Neural crest cell (in vitro differentiated cells): ENCODE results near the gene SDK1. TPM values are rescaled to one million over a fixed set of nuclear protein-coding genes. Genes with fewer than 3 reads are reported as not detected.

ENCODE experiments used
- DNase-seq: peaks from one replicate; pipeline ENCODE4 v3.0.0; 2021; ENCODE audit warnings: low read depth, mixed read lengths, low spot score
- H3K27ac Mint-ChIP-seq: one replicate; pipeline ENCODE4 v1.8.0; 2021; ENCODE audit warnings: mild to moderate bottlenecking, mixed read lengths; ENCODE audit not compliant: unreplicated experiment
- H3K27me3 Mint-ChIP-seq: 2 replicates; pipeline ENCODE4 v1.8.0; 2021; ENCODE audit warnings: low read depth, mild to moderate bottlenecking, mixed read lengths
- H3K36me3 Mint-ChIP-seq: 2 replicates; pipeline ENCODE4 v1.8.0; 2021; ENCODE audit warnings: low read depth, mild to moderate bottlenecking, mixed read lengths
- H3K4me1 Mint-ChIP-seq: 2 replicates; pipeline ENCODE4 v1.8.0; 2021; ENCODE audit warnings: mixed read lengths
- H3K4me3 Mint-ChIP-seq: one replicate; pipeline ENCODE4 v1.8.0; 2021; ENCODE audit warnings: mild to moderate bottlenecking, mixed read lengths
- H3K9me3 Mint-ChIP-seq: 2 replicates; pipeline ENCODE4 v1.8.0; 2021; ENCODE audit warnings: mixed read lengths
- CTCF ChIP-seq: fragments of 200-600 bp; sonication (generic); conservative IDR thresholded peaks from 2 replicates; pipeline ENCODE4 v1.5.0; 2021; ENCODE audit warnings: antibody characterized with exemption, mild to moderate bottlenecking
- total RNA-seq: library from RNA; stranded (reverse); gene quantifications from 2 replicates; pipeline ENCODE4 v1.2.1, GENCODE V29; 2021

SDK1 gene
- total RNA-seq, 1 donor from 2014 or later, result 11.6 TPM

GRCh38 chr7:4190010-4190981 is 889.2 kb downstream of the SDK1 start:
- Mint-ChIP-seq H3K9me3 (no peaks in the 10 kb centered on the region), H3K27ac (no peak overlapping the region), H3K4me3 (no peak overlapping the region), H3K36me3 (no peaks in the 10 kb centered on the region), H3K4me1 (peaks cover 25% of the 10 kb centered on the region), H3K27me3 (no peaks in the 10 kb centered on the region)
- DNase-seq, result no peak
- TF ChIP-seq CTCF, result no peak

- Mint-ChIP-seq H3K36me3 (no peaks in the 10 kb centered on the region), H3K9me3 (no peaks in the 10 kb centered on the region), H3K27ac (no peak overlapping the region), H3K4me1 (peaks cover 21% of the 10 kb centered on the region), H3K4me3 (no peak overlapping the region), H3K27me3 (no peaks in the 10 kb centered on the region)
- no peak for DNase-seq
- TF ChIP-seq CTCF, result no peak
Measured at GRCh38 chr7:4191046-4191445, 890.0 kb downstream of the SDK1 start.

- H3K4me3 Mint-ChIP-seq, result no peak overlapping the region
- no peak overlapping the region for H3K27ac Mint-ChIP-seq
- no peak for DNase-seq
- TF ChIP-seq CTCF, result no peak
- H3K36me3 Mint-ChIP-seq, result no peaks in the 10 kb centered on the region
- H3K9me3 Mint-ChIP-seq, result no peaks in the 10 kb centered on the region
- H3K4me1 Mint-ChIP-seq, result peaks cover 23% of the 10 kb centered on the region
- H3K27me3 Mint-ChIP-seq, result no peaks in the 10 kb centered on the region
Measured at GRCh38 chr7:4191525-4191924, 890.5 kb downstream of the SDK1 start.

GRCh38 chr7:4195660-4196059 is 894.6 kb downstream of the SDK1 start:
- Mint-ChIP-seq H3K27me3 (no peaks in the 10 kb centered on the region), H3K4me3 (no peak overlapping the region), H3K27ac (no peak overlapping the region), H3K4me1 (peaks cover 7% of the 10 kb centered on the region), H3K9me3 (no peaks in the 10 kb centered on the region), H3K36me3 (no peaks in the 10 kb centered on the region)
- DNase-seq, result no peak
- TF ChIP-seq CTCF, result no peak

- Mint-ChIP-seq H3K4me3 (no peak overlapping the region), H3K36me3 (no peaks in the 10 kb centered on the region), H3K27ac (no peak overlapping the region), H3K9me3 (no peaks in the 10 kb centered on the region), H3K4me1 (peaks cover 7% of the 10 kb centered on the region), H3K27me3 (no peaks in the 10 kb centered on the region)
- no peak for DNase-seq
- no peak for TF ChIP-seq CTCF
Measured at GRCh38 chr7:4196121-4196819, 895.2 kb downstream of the SDK1 start.
